Ishikawa (cell line): ENCODE measurements around the gene ARSK.

Experiments
- CEBPB ChIP-seq: IDR thresholded peaks from 2 replicates; pipeline ENCODE4 v1.6.1; 2012
- CREB1 ChIP-seq: IDR thresholded peaks from 2 replicates; pipeline ENCODE4 v1.6.1; 2012; ENCODE audit warnings: low read depth
- EGR1 ChIP-seq: IDR thresholded peaks from 2 replicates; pipeline ENCODE4 v1.6.1; 2012
- EP300 ChIP-seq: IDR thresholded peaks from 2 replicates; pipeline ENCODE4 v1.6.1; 2012; ENCODE audit warnings: borderline replicate concordance
- FOXM1 ChIP-seq: IDR thresholded peaks from 2 replicates; pipeline ENCODE4 v1.6.1; 2012; ENCODE audit warnings: low read depth, borderline replicate concordance
- NFIC ChIP-seq: IDR thresholded peaks from 2 replicates; pipeline ENCODE4 v1.6.1; 2012
- RAD21 ChIP-seq: IDR thresholded peaks from 2 replicates; pipeline ENCODE4 v1.6.1; 2012; ENCODE audit warnings: low read depth
- TAF1 ChIP-seq: IDR thresholded peaks from 2 replicates; pipeline ENCODE4 v1.6.1; 2012; ENCODE audit warnings: low read depth, mild to moderate bottlenecking
- TCF12 ChIP-seq: IDR thresholded peaks from 2 replicates; pipeline ENCODE4 v1.6.1; 2012; ENCODE audit warnings: low read depth
- TEAD4 ChIP-seq: IDR thresholded peaks from 2 replicates; pipeline ENCODE4 v1.6.1; 2012
- USF1 ChIP-seq: IDR thresholded peaks from 2 replicates; pipeline ENCODE4 v1.6.1; 2012
- YY1 ChIP-seq: IDR thresholded peaks from 2 replicates; pipeline ENCODE4 v1.6.1; 2012; ENCODE audit warnings: low read depth
- ZBTB7A ChIP-seq: IDR thresholded peaks from 2 replicates; pipeline ENCODE4 v1.6.1; 2012; ENCODE audit warnings: low read depth
- TF ChIP-seq, protein P1 (sequence below): IDR thresholded peaks from 2 replicates; pipeline ENCODE4 v1.6.1; 2012
- TF ChIP-seq, protein P2 (sequence below): IDR thresholded peaks from 2 replicates; pipeline ENCODE4 v1.6.1; 2012; ENCODE audit warnings: low read depth, mild to moderate bottlenecking

The ARSK gene

DNA sequence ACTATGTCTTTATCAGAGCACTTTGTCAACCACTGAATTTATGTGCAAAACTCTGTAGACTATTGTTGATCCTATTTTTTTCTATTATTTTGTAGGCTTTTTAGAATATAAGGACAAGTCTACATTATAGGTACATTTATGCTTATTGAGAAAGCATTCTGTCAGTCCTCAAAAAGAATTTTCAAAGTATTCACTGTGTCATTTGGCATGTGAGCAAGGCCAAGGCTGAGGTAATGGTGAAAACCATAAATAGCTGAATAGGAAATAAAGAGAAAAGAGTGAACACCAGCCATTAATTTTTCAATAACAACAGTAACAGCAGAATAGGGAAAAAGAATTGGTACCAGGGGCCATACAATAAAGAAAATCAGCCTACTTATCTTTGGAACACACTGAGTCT, 21.1 kb upstream of the ARSK start:
- TF ChIP-seq NFIC, result no peak

DNA sequence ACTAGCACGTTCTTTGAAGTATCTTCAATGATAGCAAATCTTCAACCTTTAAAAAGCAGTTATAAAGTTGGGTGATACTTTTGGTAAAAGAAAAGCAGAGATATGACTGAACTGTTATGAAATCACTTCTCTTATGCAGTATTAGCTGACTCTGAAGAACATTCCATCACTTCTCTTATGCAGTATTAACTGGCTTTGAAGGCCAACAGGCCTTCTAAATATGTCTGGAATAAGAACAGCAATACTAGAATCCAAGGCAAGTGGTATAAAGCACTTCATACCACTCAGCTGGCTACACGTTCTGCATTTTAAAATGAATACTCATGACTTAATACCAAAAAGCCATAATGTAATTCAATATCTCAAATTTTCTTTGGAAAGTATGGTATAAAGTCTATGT, 17.4 kb upstream of the ARSK start:
- no peak for TF ChIP-seq USF1
- no peak for TF ChIP-seq TAF1
- no peak for TF ChIP-seq TEAD4
- no peak for TF ChIP-seq RAD21
- TF ChIP-seq CEBPB, result no peak
- TF ChIP-seq ZBTB7A, result no peak
- no peak for TF ChIP-seq CREB1
- TF ChIP-seq TCF12, result no peak
- TF ChIP-seq EGR1, result no peak
- TF ChIP-seq, protein P1, sequence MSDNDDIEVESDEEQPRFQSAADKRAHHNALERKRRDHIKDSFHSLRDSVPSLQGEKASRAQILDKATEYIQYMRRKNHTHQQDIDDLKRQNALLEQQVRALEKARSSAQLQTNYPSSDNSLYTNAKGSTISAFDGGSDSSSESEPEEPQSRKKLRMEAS, result no peak
- TF ChIP-seq, protein P2, sequence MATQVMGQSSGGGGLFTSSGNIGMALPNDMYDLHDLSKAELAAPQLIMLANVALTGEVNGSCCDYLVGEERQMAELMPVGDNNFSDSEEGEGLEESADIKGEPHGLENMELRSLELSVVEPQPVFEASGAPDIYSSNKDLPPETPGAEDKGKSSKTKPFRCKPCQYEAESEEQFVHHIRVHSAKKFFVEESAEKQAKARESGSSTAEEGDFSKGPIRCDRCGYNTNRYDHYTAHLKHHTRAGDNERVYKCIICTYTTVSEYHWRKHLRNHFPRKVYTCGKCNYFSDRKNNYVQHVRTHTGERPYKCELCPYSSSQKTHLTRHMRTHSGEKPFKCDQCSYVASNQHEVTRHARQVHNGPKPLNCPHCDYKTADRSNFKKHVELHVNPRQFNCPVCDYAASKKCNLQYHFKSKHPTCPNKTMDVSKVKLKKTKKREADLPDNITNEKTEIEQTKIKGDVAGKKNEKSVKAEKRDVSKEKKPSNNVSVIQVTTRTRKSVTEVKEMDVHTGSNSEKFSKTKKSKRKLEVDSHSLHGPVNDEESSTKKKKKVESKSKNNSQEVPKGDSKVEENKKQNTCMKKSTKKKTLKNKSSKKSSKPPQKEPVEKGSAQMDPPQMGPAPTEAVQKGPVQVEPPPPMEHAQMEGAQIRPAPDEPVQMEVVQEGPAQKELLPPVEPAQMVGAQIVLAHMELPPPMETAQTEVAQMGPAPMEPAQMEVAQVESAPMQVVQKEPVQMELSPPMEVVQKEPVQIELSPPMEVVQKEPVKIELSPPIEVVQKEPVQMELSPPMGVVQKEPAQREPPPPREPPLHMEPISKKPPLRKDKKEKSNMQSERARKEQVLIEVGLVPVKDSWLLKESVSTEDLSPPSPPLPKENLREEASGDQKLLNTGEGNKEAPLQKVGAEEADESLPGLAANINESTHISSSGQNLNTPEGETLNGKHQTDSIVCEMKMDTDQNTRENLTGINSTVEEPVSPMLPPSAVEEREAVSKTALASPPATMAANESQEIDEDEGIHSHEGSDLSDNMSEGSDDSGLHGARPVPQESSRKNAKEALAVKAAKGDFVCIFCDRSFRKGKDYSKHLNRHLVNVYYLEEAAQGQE, result no peak
- TF ChIP-seq NFIC, result no peak
- TF ChIP-seq EP300, result no peak
- TF ChIP-seq YY1, result no peak

DNA sequence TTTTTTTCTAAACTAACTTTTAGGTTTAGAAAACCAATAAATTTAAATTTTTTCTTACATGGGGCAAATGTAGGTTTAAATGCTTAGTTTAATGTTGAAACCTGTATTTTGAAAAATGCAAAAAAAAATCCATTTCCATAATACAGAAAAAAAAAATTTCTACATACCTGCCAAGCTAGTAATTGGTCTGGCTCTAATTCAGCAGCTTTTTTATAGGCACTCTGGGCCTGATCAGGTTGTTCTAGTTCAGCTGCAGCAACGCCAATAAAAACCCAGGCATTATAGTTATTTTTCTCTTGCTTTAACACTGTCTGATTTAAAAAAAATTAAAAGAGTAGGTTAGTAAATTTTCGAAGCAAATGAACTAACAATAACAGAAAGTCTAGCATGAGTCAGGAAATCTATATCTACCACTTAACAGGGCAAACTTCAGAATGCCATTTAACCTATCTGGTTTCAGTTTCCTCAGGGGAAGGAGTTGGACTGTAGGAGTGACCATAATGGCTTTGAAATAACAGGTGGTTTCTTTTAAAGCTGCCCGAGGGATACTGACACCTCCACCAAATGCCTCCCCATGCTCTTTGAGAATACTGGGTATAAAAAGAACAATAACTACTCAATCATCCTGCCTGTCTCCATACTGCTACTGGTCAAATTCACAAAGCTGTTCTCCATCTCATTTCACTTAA, 11.7 kb upstream of the ARSK start:
- no peak for TF ChIP-seq NFIC
- no peak for TF ChIP-seq TEAD4
- TF ChIP-seq, protein P1, result no peak
- TF ChIP-seq USF1, result no peak
- TF ChIP-seq EGR1, result no peak
- no peak for TF ChIP-seq TAF1
- TF ChIP-seq EP300, result no peak
- no peak for TF ChIP-seq TCF12
- TF ChIP-seq FOXM1, result no peak
- no peak for TF ChIP-seq RAD21
- no peak for TF ChIP-seq CEBPB
- no peak for TF ChIP-seq ZBTB7A
- TF ChIP-seq, protein P2, result no peak
- no peak for TF ChIP-seq YY1
- no peak for TF ChIP-seq CREB1

- TF ChIP-seq NFIC (no peak), USF1 (no peak), FOXM1 (no peak), TCF12 (no peak), EP300 (no peak), EGR1 (no peak), TAF1 (no peak), CEBPB (no peak), CREB1 (no peak), TEAD4 (no peak), RAD21 (no peak), YY1 (no peak), ZBTB7A (no peak)
- TF ChIP-seq, protein P2, result no peak
- TF ChIP-seq, protein P1, result no peak
These were observed 5.9 kb upstream of the ARSK start for GRCh38 chr5:95549030-95549429.
